ENCODE results near the gene TSPAN14.
"Not testable (repeated sequence)": the region's sequence is repeated elsewhere in the genome, so short reads cannot be mapped to it uniquely, and the experiment has no call there.

TSPAN14 gene

DNA sequence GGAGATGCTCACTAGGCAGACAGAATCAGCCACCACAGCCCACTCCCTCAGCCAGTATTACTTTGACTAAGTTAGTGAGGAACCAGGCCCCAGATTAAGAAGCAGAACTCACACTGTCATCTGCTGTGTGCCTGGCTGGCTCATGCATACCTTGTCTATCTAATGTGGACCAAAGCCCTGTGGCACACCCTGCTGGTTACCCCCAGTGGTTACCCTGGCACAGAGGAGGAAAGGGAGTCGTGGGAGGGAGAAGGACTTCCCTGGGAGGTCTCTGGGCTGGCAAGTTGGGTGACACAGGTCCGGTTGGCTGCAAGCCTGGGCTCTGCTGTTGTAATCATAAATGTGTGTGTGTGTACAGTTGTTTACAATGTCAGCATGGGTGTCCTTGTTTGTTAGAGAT is 76.1 kb downstream of the TSPAN14 start:
- peak; percentile 49 for DNase-seq

DNA sequence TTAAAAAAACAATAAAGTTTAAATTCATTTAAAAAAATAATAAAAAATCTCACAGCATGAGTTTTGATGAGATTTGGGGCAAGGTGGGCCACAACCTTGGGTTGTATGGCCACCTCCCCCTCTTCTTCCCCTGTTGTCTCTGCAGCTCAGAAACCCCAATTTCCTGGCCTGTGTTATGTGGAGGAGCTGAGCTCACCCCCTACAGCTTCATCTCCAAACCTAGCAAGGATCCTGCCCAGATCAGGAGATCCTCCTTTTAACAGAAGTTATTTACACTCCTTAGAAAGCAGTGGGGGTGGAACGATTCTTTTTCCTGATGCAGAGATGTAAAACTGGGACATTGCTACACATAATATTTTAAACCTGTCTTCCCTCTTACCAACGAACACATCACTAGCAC is 76.7 kb downstream of the TSPAN14 start:
- DNase-seq = no peak

DNA sequence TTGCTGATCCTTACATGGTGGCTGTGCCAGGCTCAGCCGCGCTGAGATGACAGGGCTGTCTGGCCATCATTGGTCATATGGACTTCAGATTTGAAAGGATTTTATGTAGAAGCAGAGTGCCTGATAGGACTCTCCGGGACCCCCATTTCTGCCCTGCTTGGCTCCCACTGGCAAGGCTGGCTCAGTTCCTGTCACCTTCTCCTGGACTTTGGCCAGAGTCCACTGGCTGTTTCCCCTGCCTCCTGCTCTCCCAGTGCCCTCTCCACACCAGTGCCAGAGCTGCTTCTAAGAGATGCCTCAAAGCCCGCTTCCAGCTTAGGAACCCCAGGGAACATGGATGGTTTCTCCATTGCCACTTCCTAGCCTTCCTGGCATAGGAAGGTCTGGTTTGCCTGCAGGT is 78.5 kb downstream of the TSPAN14 start:
- no peak for DNase-seq

DNA sequence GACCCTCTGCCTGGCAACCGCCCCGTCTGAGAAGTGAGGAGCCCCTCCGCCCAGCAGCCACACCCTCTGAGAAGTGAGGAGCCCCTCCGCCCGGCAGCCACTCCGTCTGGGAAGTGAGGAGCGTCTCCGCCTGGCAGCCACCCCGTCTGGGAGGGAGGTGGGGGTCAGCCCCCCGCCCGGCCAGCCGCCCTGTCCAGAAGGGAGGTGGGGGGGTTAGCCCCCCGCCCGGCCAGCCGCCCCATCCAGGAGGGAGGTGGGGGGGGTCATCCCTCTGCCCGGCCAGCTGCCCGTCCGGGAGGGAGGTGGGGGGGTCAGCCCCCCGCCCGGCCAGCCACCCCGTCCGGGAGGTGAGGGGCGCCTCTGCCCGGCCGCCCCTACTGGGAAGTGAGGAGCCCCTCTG is 79.9 kb downstream of the TSPAN14 start:
- not testable (repeated sequence) for DNase-seq

DNA sequence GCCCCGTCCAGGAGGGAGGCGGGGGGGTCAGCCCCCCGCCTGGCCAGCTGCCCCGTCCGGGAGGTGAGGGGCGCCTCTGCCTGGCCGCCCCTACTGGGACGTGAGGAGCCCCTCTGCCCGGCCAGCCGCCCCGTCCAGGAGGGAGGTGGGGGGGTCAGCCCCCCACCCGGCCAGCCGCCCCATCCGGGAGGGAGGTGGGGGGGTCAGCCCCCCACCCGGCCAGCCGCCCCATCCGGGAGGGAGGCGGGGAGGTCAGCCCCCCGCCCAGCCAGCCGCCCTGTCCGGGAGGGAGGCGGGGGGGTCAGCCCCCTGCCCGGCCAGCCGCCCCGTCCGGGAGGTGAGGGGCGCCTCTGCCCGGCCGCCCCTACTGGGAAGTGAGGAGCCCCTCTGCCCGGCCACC is 80.5 kb downstream of the TSPAN14 start:
- DNase-seq = not testable (repeated sequence)

DNA sequence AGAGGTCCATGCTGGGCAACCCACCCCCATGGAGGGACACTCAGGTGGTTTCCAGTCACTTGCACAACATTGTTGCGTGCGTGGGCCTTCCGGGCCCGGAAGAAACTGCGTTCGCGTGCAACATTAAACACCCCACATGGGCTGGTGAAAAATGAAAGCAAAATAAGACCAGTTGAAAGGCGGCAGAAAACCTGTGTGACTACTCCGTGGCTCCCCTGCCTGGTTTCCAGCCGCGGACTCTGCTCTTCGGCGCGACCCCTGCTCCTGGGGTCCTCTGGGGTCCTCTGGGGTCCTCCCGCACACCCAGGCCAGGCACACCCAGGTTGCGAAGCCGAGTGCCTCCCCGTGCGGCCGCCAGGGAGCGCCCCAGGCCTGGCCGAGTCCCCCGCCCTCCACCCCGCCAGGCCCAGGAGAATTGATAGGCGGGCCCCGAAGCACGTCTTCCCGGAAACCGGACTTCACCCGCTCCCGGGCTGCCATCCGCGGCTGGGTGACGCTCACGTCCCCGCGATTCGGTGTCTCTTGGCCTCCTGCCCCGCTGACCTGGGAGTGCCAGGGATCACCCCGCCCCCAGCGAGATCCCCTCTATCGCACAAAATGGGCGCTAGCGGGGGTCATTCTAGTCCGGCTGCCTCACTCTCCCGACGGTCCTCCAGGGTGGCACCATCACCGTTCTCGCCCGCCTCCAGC is 81.7 kb downstream of the TSPAN14 start:
- DNase-seq = peak; percentile 78

DNA sequence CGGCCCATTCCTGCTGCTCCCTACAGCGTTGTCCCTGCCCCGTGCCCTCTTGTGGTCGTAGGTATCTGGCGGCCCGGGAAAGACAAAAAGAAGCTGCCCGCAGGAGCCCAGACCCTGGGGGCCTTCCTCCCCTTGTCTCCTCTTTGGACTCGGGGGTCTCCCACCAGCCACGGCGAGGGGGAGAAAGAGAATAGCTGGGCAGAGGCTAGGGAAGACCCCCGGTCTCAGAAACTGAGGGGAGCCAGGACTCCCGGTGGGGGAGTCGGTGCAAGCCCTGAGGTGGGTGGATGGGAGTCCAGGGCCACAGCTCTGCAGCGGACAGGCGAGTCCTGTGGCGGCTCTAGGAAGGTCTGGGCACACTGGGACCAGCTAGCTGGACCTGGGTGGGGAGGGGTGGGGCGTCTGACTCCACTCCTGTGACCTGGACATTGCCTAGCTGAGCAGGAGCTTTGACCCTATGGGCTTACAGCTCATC is 82.3 kb downstream of the TSPAN14 start:
- no peak for DNase-seq

DNA sequence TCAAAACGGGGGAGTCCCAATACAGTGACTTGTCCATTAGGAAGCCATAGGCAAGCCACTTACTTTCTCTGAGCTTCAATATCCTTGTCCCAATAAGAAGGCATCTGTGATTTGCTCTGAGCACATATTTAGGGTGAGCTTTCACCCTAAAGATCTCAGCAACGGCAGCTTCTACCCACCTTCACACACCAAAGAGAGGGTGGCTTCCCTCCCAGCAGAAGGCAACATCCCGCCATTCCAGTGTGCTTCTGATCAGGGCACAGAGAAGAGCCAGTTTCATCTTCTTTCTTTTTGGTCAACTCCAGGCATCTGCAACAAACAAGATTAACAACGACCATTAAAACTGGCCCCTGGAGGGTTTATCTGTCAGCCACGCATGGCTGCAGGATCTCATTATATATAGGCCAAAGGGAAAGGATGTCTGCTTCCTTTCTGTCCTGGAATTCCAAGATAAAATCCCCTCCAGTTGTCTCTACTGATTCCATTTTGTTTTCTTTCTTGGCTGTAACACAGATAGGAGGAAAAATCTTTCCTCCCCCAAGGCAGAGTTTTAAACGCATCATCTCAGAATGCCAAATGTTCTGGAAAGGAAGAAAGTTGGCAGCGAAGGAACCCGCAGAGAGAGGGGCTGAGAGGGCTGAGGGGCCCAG is 83.1 kb downstream of the TSPAN14 start:
- no peak for DNase-seq

DNA sequence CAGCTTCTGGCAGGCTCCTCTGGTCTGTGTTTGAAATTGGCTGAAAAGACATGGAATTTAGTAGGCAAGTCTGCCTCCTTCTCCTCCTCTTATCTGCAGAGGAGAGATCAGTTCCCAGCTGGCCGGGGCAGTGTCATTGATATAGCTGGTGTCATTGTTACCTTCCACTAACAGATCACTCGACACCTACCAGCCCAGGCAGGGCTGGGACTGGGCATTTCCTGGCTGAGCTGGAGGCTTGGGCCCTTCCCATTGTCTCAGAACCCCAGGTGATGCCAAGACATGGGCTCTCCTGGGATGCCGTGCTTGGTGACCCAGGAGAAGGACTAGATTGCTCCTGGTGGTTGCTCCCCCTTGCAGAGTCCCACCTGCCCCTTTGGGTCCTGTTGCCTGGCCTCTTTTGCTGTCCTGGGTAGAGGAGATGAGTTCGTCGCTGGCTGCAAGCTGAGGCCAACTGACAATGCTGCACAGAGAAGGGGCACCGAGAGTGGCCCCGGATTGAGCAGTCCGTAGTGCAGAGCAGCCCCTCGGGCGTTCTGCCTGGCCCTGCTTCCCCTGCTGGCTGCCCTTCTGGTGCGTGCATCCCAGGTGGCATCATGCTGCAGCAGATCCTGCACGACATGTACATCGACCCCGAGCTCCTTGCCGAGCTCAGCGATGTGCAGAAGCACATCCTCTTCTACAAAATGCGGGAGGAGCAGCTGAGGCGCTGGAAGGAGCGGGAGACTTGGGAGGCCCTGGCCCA is 83.8 kb downstream of the TSPAN14 start, which contains the start of gene SH2D4B:
Gene SH2D4B (plus strand): TSS at position 167 of the 745 bp plus-strand sequence. CDS start 430 bp downstream, at position 597.
- no peak for DNase-seq

DNA sequence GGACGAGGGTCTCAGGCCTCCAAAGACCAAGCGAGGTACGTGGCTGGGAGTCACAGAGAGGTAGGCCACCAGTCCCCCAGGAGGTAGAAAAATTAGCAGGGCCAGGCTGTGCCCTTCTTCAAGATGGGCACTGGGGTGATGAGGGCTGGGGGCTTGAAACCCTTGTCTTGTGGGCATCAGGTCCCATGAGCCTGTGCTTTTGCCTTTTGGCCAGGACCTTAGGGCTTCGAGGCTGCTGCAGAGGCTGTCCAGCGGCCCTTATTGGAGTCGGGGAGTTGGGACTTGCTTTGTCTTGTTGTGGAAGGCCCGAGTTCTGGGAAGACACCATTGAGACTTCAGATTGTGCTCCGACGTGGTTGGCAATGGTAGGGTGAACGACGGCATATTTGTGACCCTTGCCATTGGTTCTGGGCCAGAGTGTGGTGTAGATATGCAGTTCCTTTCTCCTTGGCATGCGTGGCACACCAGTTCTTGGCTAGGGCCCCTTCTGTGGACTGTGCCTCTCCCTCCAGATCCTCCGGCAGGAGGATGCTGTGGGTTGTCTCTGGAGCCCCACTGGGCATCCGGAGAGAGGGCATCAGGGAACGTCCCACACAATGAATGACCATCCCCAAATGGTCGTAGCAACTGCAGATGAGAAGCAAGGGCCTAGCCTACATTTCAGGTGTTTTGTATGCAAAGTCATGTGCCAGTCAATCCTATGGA is 84.5 kb downstream of the TSPAN14 start:
- DNase-seq = no peak

DNA sequence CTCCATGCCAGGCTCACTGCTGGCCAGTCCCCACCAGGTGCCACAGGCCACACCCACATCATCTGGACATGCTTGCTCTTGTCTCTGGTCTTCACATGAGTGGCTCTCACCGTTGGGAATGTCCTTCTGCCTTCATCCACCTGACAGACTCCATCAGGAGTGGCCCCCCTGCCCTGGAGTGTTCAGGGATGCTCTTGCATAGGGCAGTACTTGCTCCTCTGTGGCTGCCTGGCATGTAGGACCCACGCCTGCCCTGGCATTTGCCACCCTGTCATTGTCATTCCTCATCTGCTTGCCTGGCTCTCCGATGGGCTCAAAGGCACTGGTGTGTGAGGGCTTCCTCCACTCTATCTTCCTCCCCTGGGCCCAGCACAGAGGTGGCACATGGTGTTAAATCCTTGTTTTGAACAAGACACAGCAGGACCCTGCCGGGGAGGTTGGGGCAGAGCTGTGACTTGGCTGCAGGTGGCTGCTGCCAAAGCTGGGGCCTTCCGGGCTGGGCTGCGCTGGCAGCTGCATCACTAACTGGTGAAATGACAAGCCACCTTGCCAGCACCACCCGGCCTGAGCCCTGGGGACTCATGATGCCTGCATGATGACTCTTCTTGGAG is 85.4 kb downstream of the TSPAN14 start:
- DNase-seq = no peak

DNA sequence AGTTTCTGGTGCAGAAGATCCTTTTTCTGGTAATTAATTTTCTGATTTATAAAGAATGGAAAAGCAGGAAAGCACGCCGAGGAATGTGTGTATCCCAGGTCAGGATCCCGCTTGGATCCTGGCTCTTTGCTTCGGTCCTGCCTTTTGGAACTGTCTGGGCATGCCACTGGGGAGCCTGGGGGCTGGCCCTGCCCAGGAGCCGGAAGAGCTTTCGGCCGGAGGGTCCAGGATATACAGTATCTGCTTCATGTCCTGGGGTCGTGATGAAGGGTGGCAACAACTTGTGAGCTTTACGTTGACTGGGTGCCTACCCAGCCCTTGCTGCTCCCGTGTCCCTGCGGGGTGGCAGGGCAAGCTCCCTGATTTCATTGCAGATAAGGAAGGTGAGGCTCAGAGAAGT is 86.0 kb downstream of the TSPAN14 start:
- no peak for DNase-seq

DNA sequence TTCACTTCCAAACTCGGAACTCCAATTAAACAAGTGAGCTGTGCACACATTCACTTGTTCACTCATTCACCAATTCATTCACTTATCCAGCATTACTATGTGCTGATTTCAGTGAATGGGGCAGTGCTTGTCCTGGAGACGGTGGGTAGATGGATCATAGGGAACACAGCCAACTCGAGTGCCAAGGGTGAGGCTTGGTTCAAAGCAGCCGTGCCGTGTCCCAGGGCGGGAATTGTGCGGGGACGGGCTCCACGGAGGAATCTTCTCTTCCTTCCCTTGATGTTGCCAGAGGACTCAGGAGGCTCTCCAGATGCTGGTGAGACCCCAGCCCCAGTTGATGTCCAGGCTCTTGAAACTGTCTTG is 86.5 kb downstream of the TSPAN14 start:
- DNase-seq = no peak

DNA sequence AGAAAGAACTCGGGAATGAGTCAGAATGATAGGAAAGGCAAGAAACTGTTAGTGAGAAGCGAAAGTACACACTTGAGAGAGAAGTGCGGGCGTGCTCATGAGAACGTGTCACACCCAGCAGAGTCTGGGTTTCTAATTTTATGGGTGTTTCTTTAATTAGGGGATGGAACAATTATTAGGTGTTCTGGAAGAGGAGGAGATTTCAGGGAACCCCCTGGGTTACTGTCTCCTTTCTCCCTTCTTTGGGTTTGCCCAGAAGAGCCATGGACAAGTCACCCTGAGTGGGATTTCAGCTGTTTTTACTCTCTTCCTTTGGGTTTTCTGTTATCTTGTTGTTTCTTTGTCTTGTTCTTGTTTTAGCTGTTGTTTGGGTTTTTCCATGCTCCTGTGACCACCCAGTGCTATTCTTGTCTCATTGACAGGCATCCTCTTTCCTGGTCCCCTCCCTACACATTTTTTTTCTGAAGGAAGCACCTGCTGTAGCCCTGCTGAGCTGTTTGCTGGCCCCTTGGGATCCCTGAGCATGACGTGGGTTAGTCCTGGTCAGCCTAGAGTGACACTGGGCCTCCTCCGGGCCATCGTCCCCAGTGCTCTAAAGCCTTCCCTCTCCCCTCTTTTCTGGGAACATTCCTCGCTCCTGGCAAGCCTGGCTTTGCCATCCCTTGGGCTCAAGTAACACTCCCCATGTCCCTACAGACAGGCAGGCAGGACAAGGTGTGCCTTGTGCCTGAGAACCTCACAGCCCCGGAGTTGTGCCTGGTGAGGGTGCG is 87.1 kb downstream of the TSPAN14 start:
- no peak for DNase-seq

DNA sequence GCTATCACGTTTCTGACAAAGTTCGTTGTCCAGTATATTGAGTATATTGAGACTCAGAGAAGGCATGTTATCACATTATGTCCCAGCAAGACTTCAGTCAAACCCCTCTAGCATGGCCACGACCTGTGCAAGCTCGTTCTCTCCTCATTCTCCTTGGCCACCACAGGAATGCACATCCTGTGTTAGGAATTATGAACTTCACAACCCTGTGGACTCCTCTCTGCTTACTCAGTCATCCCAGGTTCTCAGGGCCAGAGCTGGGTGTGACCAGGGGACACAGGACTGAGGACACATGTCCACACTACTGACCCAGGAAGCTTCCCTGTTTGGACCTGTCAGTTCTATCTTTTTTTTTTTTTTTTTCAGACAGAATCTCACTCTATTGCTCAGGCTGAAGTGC is 87.9 kb downstream of the TSPAN14 start:
- DNase-seq = no peak

DNA sequence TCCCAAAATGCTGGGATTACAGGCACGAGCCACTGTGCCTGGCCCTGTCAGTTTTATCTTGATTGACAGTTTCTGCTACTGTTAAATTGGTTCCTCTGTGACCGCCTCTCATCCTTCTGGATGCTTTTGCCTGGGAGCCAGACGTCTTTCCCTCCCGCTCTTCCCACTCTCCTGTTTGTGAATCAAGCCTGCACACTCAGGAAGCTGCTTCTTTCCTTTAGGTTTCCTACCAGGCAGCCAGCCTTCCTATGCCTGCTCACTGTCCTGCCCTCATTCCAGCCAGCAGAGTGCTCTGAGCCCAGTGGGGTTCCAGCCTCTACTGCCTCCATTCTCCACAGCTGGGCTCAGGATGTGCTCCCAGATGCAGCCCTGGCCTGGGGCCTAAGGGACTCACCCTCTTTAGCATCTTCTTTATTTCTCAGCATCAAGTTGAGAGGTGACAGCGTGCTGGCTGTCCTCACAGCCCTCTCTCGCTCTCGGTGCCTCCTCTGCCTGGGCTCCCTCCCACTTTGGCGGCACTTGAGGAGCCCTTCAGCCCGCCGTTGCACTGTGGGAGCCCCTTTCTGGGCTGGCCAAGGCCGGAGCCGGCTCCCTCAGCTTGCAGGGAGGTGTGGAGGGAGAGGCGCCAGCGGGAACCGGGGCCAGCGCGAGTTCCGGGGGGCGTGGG is 88.7 kb downstream of the TSPAN14 start:
- no peak for DNase-seq

DNA sequence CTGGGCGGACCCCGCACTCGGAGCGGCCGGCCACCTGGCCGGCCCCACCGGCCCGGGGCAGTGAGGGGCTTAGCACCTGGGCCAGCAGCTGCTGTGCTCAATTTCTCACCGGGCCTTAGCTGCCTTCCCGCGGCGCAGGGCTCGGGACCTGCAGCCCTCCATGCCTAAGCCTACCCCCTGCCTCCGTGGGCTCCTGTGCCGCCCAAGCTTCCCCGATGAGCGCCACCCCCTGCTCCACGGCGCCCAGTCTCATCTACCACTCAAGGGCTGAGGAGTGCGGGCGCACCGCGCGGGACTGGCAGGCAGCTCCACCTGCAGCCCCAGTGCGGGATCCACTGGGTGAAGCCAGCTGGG is 89.2 kb downstream of the TSPAN14 start:
- DNase-seq = not testable (repeated sequence)

DNA sequence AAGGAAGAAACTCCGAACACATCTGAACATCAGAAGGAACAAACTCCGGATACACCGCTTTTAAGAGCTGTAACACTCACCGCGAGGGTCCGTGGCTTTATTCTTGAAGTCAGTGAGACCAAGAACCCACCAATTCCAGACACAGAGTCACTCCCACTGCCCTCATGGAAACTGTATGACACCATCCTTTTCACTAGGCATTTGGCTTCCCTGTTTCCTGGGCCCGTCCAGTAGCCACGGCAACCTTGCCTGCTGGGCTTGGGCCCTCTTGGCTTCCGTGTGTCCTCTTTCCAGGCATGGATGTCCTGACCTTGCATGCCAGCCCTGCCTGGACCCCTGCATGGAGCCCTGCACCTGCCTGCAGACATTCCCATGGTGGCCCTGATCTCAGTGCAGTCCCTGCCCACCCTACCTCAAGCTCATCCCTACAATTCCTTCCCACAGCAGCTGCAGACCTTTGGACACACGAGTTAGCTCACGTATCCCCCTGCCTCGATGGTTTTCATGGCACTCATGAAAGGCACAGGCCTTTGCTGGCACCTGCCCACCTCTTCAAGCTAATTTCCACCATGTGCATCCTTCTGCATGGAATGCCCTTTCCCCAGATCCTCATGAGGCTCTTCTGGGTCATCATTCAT is 90.3 kb downstream of the TSPAN14 start:
- DNase-seq = no peak

DNA sequence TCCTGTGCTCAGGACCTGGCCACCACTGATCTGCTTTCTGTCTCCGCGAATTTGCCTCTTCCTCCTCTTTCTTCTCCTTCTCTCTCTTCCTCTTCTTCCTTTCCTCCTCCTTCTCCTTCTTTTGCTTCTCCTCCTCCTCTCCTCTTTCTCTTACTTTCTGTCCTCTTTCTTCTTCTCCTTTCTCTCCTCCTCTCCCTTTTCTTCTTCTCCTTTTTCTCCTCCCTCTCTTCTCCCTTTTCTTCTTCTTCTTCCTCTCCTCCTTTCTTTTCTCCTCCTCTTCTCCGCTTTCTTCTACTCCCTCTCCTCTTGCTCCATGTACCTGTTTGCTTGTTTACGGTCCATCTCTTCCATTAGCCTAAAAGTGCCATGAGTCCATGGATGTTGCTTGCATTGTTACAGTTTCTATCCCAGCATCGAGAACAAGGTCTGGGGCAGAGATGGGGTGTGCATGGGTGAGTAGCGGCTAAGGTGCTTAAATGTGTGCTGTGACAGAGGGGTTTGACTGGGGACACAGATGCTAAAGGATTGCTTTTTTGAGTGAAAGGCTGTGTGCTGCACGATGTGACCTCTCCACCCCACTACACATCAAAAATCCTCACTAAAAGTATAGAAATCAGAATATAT is 91.3 kb downstream of the TSPAN14 start:
- DNase-seq = no peak

DNA sequence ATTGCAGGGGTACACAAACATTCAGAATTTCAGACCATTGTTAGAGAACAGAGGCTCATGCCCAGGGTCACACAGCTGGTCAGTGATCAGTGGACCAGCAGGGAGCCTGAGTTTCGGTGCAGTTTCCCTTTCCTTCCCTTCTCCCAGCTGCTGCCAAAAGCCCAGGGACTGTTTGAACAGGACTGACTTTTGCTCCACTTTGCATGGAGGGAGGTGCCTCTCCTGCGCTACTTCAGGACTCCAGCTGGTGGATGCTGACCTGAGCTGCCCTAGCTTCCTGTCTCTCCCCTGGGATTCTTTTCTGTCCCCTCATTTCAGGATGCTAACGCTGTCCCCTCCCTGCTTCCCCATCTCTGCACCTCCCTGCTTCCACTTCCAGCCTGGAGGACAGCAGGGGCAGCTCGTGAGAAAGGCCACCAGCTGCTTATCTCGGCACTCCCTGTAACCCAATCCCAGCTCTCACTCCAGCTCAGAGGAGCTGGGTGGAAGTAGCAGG is 98.1 kb downstream of the TSPAN14 start:
- no peak for DNase-seq
